Right forelimb (tissue), 1 donor: ENCODE data around the gene MYO10.

Source experiments
- DNase-seq: peaks from one replicate; pipeline ENCODE4 v3.0.0-alpha.2; 2018

Gene MYO10

DNA sequence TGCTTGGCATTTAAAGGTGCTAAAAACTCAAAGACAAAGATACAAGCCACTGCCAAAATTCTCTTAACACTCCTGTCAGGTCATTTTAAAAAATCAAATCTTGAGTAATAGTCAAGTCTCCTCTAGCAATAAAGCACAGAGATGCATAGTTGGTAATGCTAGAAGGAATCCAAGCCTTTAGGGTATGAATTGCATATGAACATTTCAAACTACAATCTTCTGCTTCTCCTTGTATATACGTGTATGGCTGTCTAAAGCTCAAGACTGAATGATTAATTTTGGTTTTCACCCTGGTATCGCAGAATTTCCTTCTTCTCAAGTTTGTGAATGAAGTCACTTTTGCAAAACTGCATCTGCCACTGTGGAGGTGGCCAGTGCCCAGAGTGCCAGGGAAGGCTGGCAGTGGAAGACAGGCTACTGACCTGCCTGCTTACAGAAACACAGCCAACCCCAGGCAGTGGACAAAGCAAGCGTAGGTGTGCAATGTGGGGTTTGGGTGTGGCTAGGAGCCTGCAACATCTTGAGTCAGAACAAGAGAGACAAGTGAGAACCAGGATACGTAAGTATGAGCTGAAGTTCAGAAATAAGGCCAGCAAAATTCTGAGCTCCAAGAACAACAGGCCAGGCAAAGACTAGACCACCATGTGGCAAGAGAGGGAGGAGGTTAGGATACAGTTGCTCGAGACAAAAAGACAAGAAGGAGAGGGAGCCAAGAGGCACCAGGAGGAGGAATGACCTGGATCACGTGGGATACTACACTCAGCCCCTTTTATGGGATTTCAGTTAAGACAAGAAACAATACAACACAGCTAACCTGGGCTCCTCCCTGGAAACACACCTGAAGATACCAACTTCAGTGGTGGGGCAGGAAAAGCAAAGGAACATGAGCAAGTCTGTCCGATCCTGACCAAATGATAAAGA lies 22.6 kb downstream of the MYO10 start:
- DNase-seq = no peak

GRCh38 chr5:16912080-16912479 lies 24.0 kb downstream of the MYO10 start:
- no peak for DNase-seq

GRCh38 chr5:16909464-16909863 lies 26.6 kb downstream of the MYO10 start:
- no peak for DNase-seq

- DNase-seq = no peak
Observed at GRCh38 chr5:16907270-16907669, 28.8 kb downstream of the MYO10 start.

- DNase-seq = no peak
Observed at GRCh38 chr5:16906255-16906654, 29.8 kb downstream of the MYO10 start.

- DNase-seq = no peak
Observed at GRCh38 chr5:16903480-16904300, 32.4 kb downstream of the MYO10 start.

- no peak for DNase-seq
Observed at GRCh38 chr5:16902846-16903245, 33.2 kb downstream of the MYO10 start.

DNA sequence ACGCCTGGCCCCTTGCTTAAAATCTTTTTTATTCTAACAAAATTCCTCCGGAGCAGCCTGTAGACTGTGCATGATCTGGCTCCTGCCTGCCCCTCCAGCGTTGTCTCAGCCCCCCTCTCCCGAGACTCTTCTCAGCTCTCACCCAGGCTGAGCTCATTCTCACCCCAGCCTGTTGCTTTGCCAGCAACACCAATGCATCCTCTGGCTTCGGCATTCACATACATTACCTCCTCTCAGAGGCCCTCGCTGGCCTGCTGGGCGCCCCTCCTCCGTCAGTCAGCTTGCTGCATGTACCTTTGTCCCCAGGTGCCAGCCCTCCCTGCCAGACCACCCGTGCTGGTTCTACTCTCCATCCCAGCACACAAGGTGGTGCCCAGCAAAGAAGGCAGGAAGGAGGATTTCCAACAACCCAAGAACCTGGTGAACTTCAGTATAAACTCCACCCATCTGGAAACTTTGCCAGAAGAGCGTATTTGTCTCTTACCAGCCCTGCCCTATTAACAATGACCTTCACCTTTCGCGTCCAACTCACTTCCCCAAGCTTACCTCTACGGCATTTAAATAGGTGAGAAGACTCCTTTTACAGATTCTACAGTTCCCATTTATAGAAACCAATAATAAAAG lies 35.0 kb downstream of the MYO10 start:
- no peak for DNase-seq

DNA sequence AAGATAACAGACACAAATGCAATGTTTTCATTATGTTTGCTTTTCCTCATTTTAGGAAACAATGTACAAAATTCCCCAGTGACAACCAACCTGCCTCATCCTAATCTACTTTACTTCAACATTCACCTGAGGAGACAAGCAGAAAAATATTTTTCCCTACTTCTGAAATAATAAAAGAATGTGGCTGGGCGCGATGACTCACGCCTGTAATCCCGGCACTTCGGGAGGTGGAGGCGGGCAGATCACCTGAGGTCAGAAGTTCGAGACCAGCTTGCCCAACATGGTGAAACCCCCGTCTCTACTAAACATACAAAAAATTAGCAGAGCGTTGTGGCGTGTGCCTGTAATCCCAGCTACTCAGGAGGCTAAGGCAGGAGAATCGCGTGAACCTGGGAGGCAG lies 36.9 kb downstream of the MYO10 start:
- no peak for DNase-seq

DNA sequence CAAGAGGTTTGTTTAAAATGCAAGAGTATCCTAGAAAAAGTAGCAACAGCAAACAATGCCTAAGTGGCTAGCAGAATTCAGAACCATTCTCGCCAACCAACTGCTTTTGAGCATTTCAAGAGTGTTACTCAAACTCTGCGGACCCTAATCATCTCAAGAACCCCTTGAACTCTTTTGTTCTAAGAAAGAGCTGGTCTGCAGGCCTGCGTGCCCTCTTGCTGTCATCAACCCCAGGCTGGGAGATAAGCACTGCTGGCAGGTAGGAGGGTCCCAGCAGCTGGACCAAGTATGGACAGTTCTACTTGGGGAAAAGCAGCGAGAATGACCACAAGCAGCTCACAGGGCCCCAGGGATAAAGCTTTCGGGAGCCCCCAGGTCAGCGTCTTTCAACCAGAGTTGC lies 38.3 kb downstream of the MYO10 start:
- DNase-seq = no peak

DNA sequence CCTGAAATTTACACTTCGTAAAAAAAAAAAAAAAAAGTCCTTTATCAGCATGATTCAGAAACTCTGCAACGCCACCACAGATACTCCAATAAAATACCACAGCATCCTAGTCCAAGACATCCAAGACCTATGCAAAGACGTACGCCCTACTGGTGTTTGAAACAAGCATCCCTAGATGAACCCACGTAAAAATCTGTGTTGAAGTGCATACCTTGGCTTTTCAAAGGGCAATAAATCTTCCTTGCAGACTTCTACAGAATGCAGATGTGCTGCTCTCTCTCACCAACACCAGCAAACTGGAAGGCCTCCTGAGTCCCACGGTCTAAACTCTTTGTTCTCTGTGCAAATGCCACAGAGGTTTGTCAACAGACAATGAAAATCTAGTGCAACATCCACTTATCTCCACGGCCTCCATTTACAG lies 38.8 kb downstream of the MYO10 start:
- no peak for DNase-seq

- no peak for DNase-seq
Observed at GRCh38 chr5:16896767-16897166, 39.3 kb downstream of the MYO10 start.

DNA sequence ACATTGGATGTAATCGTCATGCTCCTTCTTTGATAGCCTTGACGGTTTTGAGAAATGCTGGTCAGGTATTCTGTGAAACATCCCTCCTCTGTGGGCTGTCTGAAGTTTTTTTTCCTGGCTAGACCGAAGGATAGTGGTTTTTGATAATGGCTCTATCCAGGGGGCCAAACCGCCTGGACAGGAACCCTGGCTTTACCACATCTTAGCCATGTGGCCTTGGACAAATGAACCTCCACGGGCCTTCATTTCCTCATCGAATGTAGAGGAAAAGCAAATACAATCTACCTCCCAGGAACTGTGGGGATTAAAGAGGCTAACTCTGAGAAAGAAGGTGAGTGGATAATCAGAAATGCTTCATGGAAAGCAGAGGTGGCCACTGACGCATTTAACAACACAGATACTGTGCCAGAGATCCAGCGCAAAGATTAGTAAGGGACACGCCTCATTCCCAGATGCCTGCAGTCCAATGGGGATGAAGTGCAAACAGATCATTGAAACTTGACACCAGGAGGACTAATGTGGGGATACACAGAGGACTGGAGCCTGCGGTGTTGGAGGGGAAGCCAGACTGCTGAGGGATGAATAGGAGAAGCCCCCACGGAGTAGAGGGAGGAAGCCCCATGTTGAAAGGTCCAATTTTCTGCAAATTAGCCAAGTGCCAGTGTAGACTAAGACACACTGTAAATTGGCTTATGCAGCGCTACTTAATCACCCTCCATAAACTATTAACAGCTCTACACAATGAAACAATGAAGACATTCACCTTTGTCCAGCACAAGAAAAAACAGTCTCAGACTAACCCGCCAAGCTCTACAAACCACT lies 41.6 kb downstream of the MYO10 start:
- peak; percentile 36 for DNase-seq

DNA sequence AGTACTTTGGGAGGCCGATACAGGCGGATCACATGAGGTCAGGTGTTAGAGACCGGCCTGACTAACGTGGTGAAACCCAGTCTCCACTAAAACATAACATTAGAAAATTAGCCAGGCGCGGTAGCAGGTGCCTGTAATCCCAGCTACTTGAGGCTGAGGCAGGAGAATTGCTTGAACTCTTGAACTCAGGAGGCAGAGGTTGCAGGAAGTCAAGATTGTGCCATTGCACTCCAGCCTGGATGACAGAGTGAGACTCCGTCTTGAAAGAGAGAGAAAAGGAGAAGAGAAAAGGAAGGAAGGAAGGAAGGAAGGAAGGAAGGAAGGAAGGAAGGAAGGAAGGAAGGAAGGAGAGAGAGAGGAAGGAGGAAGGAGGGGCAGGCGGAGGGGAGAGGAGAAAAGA lies 45.1 kb downstream of the MYO10 start:
- no peak for DNase-seq

DNA sequence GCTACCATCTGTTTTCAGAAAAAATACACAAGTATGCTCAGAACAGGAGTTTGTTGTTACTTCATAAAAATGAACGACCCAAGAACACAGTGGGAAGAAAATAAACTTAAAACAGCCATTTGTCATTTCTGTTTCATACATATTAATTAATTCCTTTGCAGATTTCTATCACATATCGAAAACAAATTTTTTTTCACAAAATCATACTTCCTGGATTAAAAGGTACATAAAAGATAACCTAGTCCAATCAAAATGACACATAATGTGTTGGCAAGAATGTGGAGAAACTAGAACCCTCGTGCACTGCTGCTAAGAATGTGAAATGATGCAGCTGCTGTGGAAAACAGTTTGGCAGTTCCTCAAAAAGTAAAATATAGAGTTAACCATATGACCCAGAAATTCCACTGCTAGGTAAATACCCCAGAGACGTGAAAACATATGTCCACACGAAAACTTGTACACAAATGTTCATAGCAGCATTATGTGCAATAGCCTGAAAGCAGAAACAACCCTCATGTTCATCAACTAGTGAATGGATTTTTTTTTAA lies 46.0 kb downstream of the MYO10 start:
- no peak for DNase-seq

GRCh38 chr5:16889203-16889971 lies 46.7 kb downstream of the MYO10 start:
- no peak for DNase-seq

DNA sequence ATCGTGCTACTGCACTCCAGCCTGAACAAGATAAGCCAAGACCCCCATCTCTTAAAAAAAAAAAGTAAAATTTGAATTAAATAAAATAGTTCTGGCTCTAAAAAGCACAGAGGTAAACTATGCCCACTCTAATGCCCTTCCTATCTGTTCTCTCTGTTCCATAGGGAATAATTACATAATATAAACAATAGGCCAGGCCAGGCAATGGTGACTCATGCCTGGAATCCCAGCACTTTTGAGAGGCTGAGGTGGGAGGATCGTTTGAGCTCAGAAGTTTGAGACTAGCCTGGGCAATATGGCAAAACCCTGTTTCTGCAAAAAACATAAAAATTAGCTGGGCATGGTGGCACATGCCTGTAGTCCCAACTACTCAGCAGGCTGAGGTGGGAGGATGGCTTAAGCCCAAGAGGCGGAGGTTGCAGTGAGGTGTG lies 47.4 kb downstream of the MYO10 start:
- DNase-seq = no peak

DNA sequence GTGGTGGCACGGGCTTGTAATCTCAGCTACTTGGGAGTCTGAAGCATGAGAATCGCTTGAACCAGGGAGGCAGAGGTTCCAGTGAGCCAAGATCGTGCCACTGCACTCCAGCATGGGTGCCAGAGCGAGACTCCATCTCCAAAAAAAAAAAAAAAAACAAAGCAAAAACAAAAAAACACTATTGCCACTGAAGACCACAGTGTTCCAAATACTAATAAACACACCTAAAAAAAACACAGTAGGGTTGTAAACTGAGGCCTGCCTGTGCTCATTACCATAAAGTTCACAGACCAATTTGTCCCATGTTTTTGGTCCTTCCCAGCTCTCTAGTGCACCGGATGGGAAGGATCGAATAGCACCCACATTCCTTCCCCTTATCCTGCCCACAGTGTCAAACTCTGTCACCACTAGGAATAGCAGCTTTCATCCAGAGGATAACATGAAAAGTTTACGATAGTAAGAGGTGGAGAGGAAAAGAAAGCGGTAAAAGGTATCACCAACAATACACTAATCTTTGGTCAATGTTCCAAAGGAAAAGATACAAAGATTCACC lies 49.2 kb downstream of the MYO10 start:
- no peak for DNase-seq

DNA sequence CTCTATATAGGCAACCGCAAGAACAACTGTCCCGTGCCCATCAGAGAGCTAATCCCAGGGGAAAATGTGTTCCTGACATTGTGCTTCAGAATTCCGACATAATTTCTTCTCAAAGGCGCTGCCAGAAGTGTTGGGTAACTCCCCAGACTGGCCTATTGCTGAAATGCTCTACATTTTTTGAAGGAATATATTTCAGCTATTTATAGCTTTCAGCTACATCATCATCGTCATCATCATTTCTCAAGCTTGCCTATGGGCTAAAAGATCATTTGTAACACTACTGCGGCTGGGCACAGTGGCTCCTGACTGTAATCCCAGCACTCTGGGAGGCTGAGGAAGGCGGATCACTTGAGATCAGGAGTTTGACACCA lies 49.7 kb downstream of the MYO10 start:
- no peak for DNase-seq

GRCh38 chr5:16885635-16886365 lies 50.3 kb downstream of the MYO10 start:
- DNase-seq = no peak
